ENCODE measurements around the gene ACOX1. TPM values are rescaled to one million over a fixed set of nuclear protein-coding genes. Genes with fewer than 3 reads are reported as not detected.

ACOX1 gene
- total RNA-seq, 1 experiment from 2014 or later, result 40.9 TPM

DNA sequence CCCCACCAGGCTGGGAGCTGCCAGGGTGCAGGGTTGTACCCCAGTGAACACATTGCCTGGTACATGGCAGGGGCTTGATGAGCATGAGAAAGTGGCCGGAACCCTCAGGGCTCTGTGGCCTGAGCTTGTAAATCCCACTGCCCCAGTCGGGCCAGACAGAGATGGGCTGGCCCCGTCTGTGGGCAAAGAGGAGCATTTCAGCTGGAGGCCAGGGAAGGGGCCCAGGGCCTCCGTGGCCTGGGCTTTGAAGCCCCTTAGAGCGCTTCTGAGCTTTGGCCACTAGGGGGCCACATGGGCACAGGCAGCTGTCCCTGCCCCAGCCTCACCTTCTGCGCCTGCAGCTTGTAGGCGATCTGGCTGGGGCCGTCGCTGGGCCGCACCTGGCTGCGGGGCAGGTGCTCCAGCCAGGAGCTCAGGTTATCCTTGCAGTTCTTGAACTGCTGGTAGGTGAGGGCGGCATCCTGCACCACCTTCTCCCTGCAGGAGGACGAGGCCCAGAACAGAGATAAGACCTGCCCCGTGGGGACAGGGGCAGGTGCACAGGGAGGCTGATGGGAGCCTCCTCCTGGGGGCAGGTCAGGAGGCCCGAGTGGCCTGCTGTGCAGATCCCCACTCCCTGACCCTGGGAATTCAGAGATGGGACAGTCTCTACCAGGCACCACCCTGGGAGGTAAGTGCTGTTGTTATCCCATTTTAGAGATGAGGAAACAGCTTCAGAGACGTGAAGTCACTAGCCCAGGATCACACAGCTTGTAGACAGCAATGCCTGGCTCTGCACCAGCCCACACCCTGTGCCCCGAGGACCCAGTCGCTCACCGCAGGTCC, 35.3 kb upstream of the ACOX1 start (continued):
- TF ChIP-seq PREB (CRISPR knock-in tag; IDR thresholded peaks at IDR 0.05; ENCODE audit: borderline replicate concordance) (no peak), SOX15 (CRISPR knock-in tag; IDR thresholded peaks at IDR 0.05) (no peak), ZNF219 (CRISPR knock-in tag; IDR thresholded peaks at IDR 0.05; ENCODE audit: borderline replicate concordance) (no peak), ZNF396 (CRISPR knock-in tag; IDR thresholded peaks at IDR 0.05; ENCODE audit: borderline replicate concordance) (no peak), CDX4 (CRISPR knock-in tag; IDR thresholded peaks at IDR 0.05; ENCODE audit: borderline replicate concordance) (no peak), SP1 (CRISPR knock-in tag; conservative IDR thresholded peaks at IDR 0.05) (0 out of 2 replicates have a peak, but pooled peaks have one; percentile 50), NR1H2 (CRISPR knock-in tag; IDR thresholded peaks at IDR 0.05) (no peak), ETV6 (CRISPR knock-in tag; IDR thresholded peaks at IDR 0.05) (0 out of 2 replicates have a peak, but pooled peaks have one; percentile 50), EMX1 (CRISPR knock-in tag; IDR thresholded peaks at IDR 0.05) (no peak), OVOL2 (CRISPR knock-in tag; IDR thresholded peaks at IDR 0.05; ENCODE audit: borderline replicate concordance) (no peak), FOXJ3 (CRISPR knock-in tag; IDR thresholded peaks at IDR 0.05; ENCODE audit: borderline replicate concordance) (no peak), ZNF671 (CRISPR knock-in tag; IDR thresholded peaks at IDR 0.05) (no peak), RELA (CRISPR knock-in tag; IDR thresholded peaks at IDR 0.05; ENCODE audit: borderline replicate concordance) (no peak), AFF4 (CRISPR knock-in tag; IDR thresholded peaks at IDR 0.05; ENCODE audit: borderline replicate concordance) (no peak), STAT6 (CRISPR knock-in tag; conservative IDR thresholded peaks at IDR 0.05; ENCODE audit: low read depth) (no peak), ZNF121 (CRISPR knock-in tag; IDR thresholded peaks at IDR 0.05) (peak; percentile 85; the same call in 1 of the 2 replicates)
- TF ChIP-seq, protein P1, sequence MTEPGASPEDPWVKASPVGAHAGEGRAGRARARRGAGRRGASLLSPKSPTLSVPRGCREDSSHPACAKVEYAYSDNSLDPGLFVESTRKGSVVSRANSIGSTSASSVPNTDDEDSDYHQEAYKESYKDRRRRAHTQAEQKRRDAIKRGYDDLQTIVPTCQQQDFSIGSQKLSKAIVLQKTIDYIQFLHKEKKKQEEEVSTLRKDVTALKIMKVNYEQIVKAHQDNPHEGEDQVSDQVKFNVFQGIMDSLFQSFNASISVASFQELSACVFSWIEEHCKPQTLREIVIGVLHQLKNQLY (CRISPR knock-in tag; IDR thresholded peaks at IDR 0.05), result no peak
- TF ChIP-seq, protein P2, sequence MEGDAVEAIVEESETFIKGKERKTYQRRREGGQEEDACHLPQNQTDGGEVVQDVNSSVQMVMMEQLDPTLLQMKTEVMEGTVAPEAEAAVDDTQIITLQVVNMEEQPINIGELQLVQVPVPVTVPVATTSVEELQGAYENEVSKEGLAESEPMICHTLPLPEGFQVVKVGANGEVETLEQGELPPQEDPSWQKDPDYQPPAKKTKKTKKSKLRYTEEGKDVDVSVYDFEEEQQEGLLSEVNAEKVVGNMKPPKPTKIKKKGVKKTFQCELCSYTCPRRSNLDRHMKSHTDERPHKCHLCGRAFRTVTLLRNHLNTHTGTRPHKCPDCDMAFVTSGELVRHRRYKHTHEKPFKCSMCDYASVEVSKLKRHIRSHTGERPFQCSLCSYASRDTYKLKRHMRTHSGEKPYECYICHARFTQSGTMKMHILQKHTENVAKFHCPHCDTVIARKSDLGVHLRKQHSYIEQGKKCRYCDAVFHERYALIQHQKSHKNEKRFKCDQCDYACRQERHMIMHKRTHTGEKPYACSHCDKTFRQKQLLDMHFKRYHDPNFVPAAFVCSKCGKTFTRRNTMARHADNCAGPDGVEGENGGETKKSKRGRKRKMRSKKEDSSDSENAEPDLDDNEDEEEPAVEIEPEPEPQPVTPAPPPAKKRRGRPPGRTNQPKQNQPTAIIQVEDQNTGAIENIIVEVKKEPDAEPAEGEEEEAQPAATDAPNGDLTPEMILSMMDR (IDR thresholded peaks at IDR 0.05), result peak; percentile 98
- TF ChIP-seq, protein P3, sequence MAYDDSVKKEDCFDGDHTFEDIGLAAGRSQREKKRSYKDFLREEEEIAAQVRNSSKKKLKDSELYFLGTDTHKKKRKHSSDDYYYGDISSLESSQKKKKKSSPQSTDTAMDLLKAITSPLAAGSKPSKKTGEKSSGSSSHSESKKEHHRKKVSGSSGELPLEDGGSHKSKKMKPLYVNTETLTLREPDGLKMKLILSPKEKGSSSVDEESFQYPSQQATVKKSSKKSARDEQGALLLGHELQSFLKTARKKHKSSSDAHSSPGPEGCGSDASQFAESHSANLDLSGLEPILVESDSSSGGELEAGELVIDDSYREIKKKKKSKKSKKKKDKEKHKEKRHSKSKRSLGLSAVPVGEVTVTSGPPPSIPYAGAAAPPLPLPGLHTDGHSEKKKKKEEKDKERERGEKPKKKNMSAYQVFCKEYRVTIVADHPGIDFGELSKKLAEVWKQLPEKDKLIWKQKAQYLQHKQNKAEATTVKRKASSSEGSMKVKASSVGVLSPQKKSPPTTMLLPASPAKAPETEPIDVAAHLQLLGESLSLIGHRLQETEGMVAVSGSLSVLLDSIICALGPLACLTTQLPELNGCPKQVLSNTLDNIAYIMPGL (CRISPR knock-in tag; IDR thresholded peaks at IDR 0.05), result peak; percentile 43; the same call in 1 of the 2 replicates
- TF ChIP-seq, protein P4, sequence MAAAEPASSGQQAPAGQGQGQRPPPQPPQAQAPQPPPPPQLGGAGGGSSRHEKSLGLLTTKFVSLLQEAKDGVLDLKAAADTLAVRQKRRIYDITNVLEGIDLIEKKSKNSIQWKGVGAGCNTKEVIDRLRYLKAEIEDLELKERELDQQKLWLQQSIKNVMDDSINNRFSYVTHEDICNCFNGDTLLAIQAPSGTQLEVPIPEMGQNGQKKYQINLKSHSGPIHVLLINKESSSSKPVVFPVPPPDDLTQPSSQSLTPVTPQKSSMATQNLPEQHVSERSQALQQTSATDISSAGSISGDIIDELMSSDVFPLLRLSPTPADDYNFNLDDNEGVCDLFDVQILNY (CRISPR knock-in tag; IDR thresholded peaks at IDR 0.05), result no peak

Data from WTC11 (cell line).